Measurements from ENCODE around the gene USP6NL. TPM values are rescaled to one million over a fixed set of nuclear protein-coding genes. Genes with fewer than 3 reads are reported as not detected.

The USP6NL gene
- total RNA-seq, 1 donor from 2014 or later, result 20.0 TPM

- Histone ChIP-seq H3K27ac (no peak overlapping the region), H3K27me3 (ENCODE audit: low read depth) (no peaks in the 10 kb centered on the region), H3K4me1 (no peaks in the 10 kb centered on the region), H3K36me3 (peaks cover 16% of the 10 kb centered on the region), H3K9me3 (no peaks in the 10 kb centered on the region), H3K4me3 (no peak overlapping the region)
- no peak for TF ChIP-seq CTCF (IDR thresholded peaks at IDR 0.05)
- intact Hi-C loops (cut with DNase I), result no loop called here
- no peak for DNase-seq
- no peak for ATAC-seq
Observed at GRCh38 chr10:11482306-11482705, 129.1 kb downstream of the USP6NL start.

- no peak for TF ChIP-seq CTCF (IDR thresholded peaks at IDR 0.05)
- H3K27ac ChIP-seq, result no peak overlapping the region
- intact Hi-C loops (cut with DNase I), result no loop called here
- H3K36me3 ChIP-seq, result peaks cover 16% of the 10 kb centered on the region
- H3K9me3 ChIP-seq, result no peaks in the 10 kb centered on the region
- no peak for DNase-seq
- no peak overlapping the region for H3K4me3 ChIP-seq
- no peaks in the 10 kb centered on the region for H3K4me1 ChIP-seq
- no peak for ATAC-seq
- no peaks in the 10 kb centered on the region for H3K27me3 ChIP-seq (ENCODE audit: low read depth)
Observed at GRCh38 chr10:11480687-11481086, 130.8 kb downstream of the USP6NL start.

GRCh38 chr10:11479300-11479699 lies 132.2 kb downstream of the USP6NL start:
- no peak for DNase-seq
- Histone ChIP-seq H3K27ac (no peak overlapping the region), H3K36me3 (peaks cover 10% of the 10 kb centered on the region), H3K4me1 (no peaks in the 10 kb centered on the region), H3K27me3 (ENCODE audit: low read depth) (no peaks in the 10 kb centered on the region), H3K4me3 (no peak overlapping the region), H3K9me3 (no peaks in the 10 kb centered on the region)
- intact Hi-C loops (cut with DNase I), result no loop called here
- ATAC-seq, result no peak
- no peak for TF ChIP-seq CTCF (IDR thresholded peaks at IDR 0.05)

GRCh38 chr10:11478807-11479206 lies 132.6 kb downstream of the USP6NL start:
- peaks cover 11% of the 10 kb centered on the region for H3K36me3 ChIP-seq
- H3K27ac ChIP-seq, result no peak overlapping the region
- DNase-seq (no peak), ATAC-seq (no peak)
- no peak overlapping the region for H3K4me3 ChIP-seq
- no peaks in the 10 kb centered on the region for H3K4me1 ChIP-seq
- intact Hi-C loops (cut with DNase I), result no loop called here
- no peaks in the 10 kb centered on the region for H3K9me3 ChIP-seq
- H3K27me3 ChIP-seq (ENCODE audit: low read depth), result no peaks in the 10 kb centered on the region
- TF ChIP-seq CTCF (IDR thresholded peaks at IDR 0.05), result no peak

GRCh38 chr10:11475831-11476434 lies 135.5 kb downstream of the USP6NL start:
- TF ChIP-seq CTCF (IDR thresholded peaks at IDR 0.05), result no peak
- no peak overlapping the region for H3K4me3 ChIP-seq
- ATAC-seq (no peak), DNase-seq (no peak)
- H3K4me1 ChIP-seq, result no peaks in the 10 kb centered on the region
- intact Hi-C loops (cut with DNase I), result no loop called here
- H3K9me3 ChIP-seq, result no peaks in the 10 kb centered on the region
- no peak overlapping the region for H3K27ac ChIP-seq
- H3K36me3 ChIP-seq, result peaks cover 12% of the 10 kb centered on the region
- no peaks in the 10 kb centered on the region for H3K27me3 ChIP-seq (ENCODE audit: low read depth)
